HepG2 (cell line): ENCODE data around the gene GTF2I. TPM values are rescaled to one million over a fixed set of nuclear protein-coding genes. Genes with fewer than 3 reads are reported as not detected.
A peak's percentile ranks its signal among the peaks of the same experiment; 100 is the strongest.

ENCODE experiments used
- ATAC-seq: fragments of 200-7000 bp; cut with Tn5 transposase; 3 replicates; pipeline ENCODE4 v1.9.1; 2020; ENCODE audit warnings: mild to moderate bottlenecking, moderate library complexity
- BruUV-seq: library from RNA; stranded (reverse); fragments of 400-500 nt; replicated peaks from 2 replicates; lab custom pipeline; 2021; lab: Mats Ljungman, UMichigan
- CTCF ChIA-PET: fragments of 300-600 bp; formaldehyde crosslinking; extraction: SDS; loops from one replicate; lab custom pipeline; 2021; ENCODE audit warnings: low total read pairs, inconsistent platforms, low intra/inter-chr PET ratio; lab: Yijun Ruan, JAX
- POLR2A ChIA-PET: fragments of 350-600 bp; sonication (Branson Sonifier 250); formaldehyde crosslinking; loops from one replicate; lab custom pipeline; 2020; ENCODE audit warnings: antibody characterized with exemption, inconsistent platforms; lab: Yijun Ruan, JAX
- DNase-seq: peaks from one replicate; pipeline ENCODE4 v3.0.0-alpha.2; 2015; ENCODE audit warnings: low spot score
- FAIRE-seq: peaks from 3 replicates; lab custom pipeline; 2011; peaks lifted over from hg19 to GRCh38; lab: Jason Lieb, UNC
- H2AFZ ChIP-seq: one replicate; pipeline ENCODE4 v1.6.1; 2011; ENCODE audit warnings: low read length, inconsistent platforms
- H3K27ac ChIP-seq: fragments of 300-600 bp; 3 replicates; pipeline ENCODE4 v1.8.0; 2011; ENCODE audit warnings: mixed run types, mild to moderate bottlenecking, mixed read lengths, low read length, inconsistent platforms; ENCODE audit not compliant: insufficient read depth; ENCODE audit errors: extremely low read length
- H3K27me3 ChIP-seq, 2 experiments: fragments of 200-600 bp in 1 of 2; 2 replicates in 1 of 2; 3 replicates in 1 of 2; pipeline versions ENCODE4 v1.6.0 to v1.8.0; 2011; ENCODE audit warnings: low read length in 2 of 2, mild to moderate bottlenecking in 2 of 2, moderate library complexity in 2 of 2, inconsistent platforms in 1 of 2; ENCODE audit not compliant: insufficient read depth in 2 of 2, control insufficient read depth in 1 of 2
- H3K36me3 ChIP-seq, 2 experiments: fragments of 200-600 bp in 1 of 2; replicated peaks in 1 of 2; 2 replicates in 1 of 2; 3 replicates in 1 of 2; pipeline versions ENCODE4 v1.5.1 to v1.8.0; 2011; ENCODE audit warnings: low read length in 2 of 2, inconsistent platforms in 1 of 2; ENCODE audit not compliant: insufficient read depth in 2 of 2, control insufficient read depth in 1 of 2
- H3K4me1 ChIP-seq: 2 replicates; pipeline ENCODE4 v1.5.1; 2012; ENCODE audit warnings: low read length, inconsistent platforms; ENCODE audit not compliant: insufficient read depth
- H3K4me2 ChIP-seq: 2 replicates; pipeline ENCODE4 v1.6.0; 2011; ENCODE audit warnings: low read depth, low read length, inconsistent platforms
- H3K4me3 ChIP-seq, 3 experiments: fragments of 200-600 bp in 1 of 3; sonication (generic), shearing (Covaris generic) in 1 of 3; replicated peaks in 1 of 3; 2 replicates each; pipeline ENCODE4 v1.5.1; 2011 to 2016; ENCODE audit warnings: low read length in 3 of 3, inconsistent platforms in 2 of 3, low read depth in 2 of 3, mild to moderate bottlenecking in 2 of 3, control low read depth in 1 of 3, mixed read lengths in 1 of 3; ENCODE audit not compliant: insufficient read depth in 1 of 3
- H3K79me2 ChIP-seq: one replicate; pipeline ENCODE4 v1.6.1; 2011; ENCODE audit warnings: low read length, inconsistent platforms; ENCODE audit not compliant: insufficient read depth
- H3K9ac ChIP-seq: 2 replicates; pipeline ENCODE4 v1.6.0; 2011; ENCODE audit warnings: mild to moderate bottlenecking, low read depth, low read length, inconsistent platforms; ENCODE audit not compliant: insufficient read depth
- H3K9me3 ChIP-seq: 2 replicates; pipeline ENCODE4 v1.5.1; 2012; ENCODE audit warnings: mild to moderate bottlenecking, low read length
- H4K20me1 ChIP-seq: 2 replicates; pipeline ENCODE4 v1.6.0; 2011; ENCODE audit warnings: inconsistent platforms, mild to moderate bottlenecking, low read length, moderate library complexity; ENCODE audit not compliant: insufficient read depth
- EED ChIP-seq: sonication (generic); formaldehyde crosslinking; IDR thresholded peaks from 2 replicates; pipeline ENCODE4 v1.5.0; 2020; ENCODE audit warnings: mild to moderate bottlenecking, missing genetic modification reagents
- ETV5 ChIP-seq: IDR thresholded peaks from 2 replicates; pipeline ENCODE4 v1.6.1; 2018; ENCODE audit warnings: missing biosample characterization, missing genetic modification reagents, inconsistent platforms, borderline replicate concordance
- RBM22 ChIP-seq: fragments of 200-400 bp; formaldehyde crosslinking; optimal IDR thresholded peaks from 2 replicates; pipeline ENCODE3; 2017; ENCODE audit warnings: mild to moderate bottlenecking, low read length, moderate library complexity
- RFX5 ChIP-seq: IDR thresholded peaks from 2 replicates; pipeline ENCODE4 v1.6.1; 2011; ENCODE audit warnings: low read depth, low read length, improper control_type of control experiment
- SMARCC2 ChIP-seq: fragments of 450-650 bp; IDR thresholded peaks from 2 replicates; pipeline ENCODE4 v1.6.1; 2017; ENCODE audit warnings: antibody characterized with exemption, mild to moderate bottlenecking
- ZBTB38 ChIP-seq: sonication (generic); formaldehyde crosslinking; IDR thresholded peaks from 2 replicates; pipeline ENCODE4 v1.5.1; 2020; ENCODE audit warnings: mild to moderate bottlenecking, missing genetic modification reagents
- ZNF598 ChIP-seq: sonication (generic); formaldehyde crosslinking; IDR thresholded peaks from 2 replicates; pipeline ENCODE4 v1.5.1; 2020; ENCODE audit warnings: mild to moderate bottlenecking, missing genetic modification reagents, borderline replicate concordance
- ZNF775 ChIP-seq: sonication (generic); formaldehyde crosslinking; IDR thresholded peaks from 2 replicates; pipeline ENCODE4 v1.4.0; 2020; ENCODE audit warnings: missing genetic modification reagents, mild to moderate bottlenecking, moderate library complexity, borderline replicate concordance
- WGBS: methylation state at CpG from one replicate; pipeline ENCODE4 v1.1.6; 2017; ENCODE audit warnings: low lambda C conversion rate; 5-methylcytosine and 5-hydroxymethylcytosine counted together
- in situ Hi-C: cut with HindIII; loops from 2 replicates; pipeline ENCODE4 v1.10.0; 2017; ENCODE audit warnings: low pct_unique_long_range_greater_than_20kb; ENCODE audit not compliant: extremely low pct_ligation_motif_present
- intact Hi-C: fragments of 100-400 bp; cut with micrococcal nuclease; formaldehyde crosslinking; loops from one replicate; pipeline ENCODE4 v1.10.0; 2022; ENCODE audit not compliant: unreplicated experiment
- polyA plus RNA-seq, 8 experiments: library from polyadenylated mRNA; depleted of rRNA in 3 of 8; stranded (reverse) in 7 of 8; unstranded in 1 of 8; fragments of >200 nt; fragmentation: Illumina TruSeq in 4 of 8; extraction: Trizol in 4 of 8; gene quantifications; 2 replicates each; pipeline versions ENCODE4 v1.2.1 to v1.2.3, GENCODE V29; 2011 to 2016; ENCODE audit warnings: low read depth in 4 of 8, missing spikeins in 1 of 8, mixed read lengths in 1 of 8; ENCODE audit not compliant: insufficient read depth in 1 of 8
- total RNA-seq, 5 experiments: library from RNA; depleted of rRNA; stranded (reverse); fragments of >200 nt; fragmentation: Illumina TruSeq; extraction: Trizol; gene quantifications; 2 replicates each; pipeline ENCODE4 v1.2.3, GENCODE V29; 2016; ENCODE audit warnings: low read depth in 1 of 5
- TF ChIP-seq, protein P1 (sequence below): IDR thresholded peaks from 2 replicates; pipeline ENCODE4 v1.6.1; 2018; ENCODE audit warnings: missing genetic modification reagents
- TF ChIP-seq, protein P2 (sequence below): sonication (generic); formaldehyde crosslinking; IDR thresholded peaks from 2 replicates; pipeline ENCODE4 v1.5.0; 2020; ENCODE audit warnings: mild to moderate bottlenecking, missing genetic modification reagents, borderline replicate concordance

GTF2I gene
- total and polyA plus RNA-seq, 2 of the 13 experiments (the other 11 are each of a cell fraction or from before 2014, with no cell fraction given) = 74.6 to 125 TPM

DNA sequence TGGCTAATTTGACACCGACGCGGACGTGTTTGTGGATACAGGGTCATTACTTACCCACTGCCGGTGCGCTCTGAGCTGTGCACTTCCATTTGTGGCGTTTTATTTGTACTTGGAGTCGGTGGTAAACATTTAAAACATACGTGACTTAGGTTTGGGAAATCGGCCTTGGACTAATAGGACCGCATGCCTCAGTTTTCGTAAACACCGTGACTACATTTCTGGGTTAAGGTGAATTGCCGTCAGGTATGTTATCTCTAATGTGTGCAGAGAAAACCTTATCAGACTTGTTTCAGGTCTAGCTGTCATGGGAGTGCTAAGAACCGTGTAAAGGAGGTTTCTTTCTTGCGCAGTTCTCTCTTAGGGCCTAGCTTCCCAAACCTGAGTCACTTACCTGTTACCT lies 64.6 kb downstream of the GTF2I start:
- Histone ChIP-seq H3K4me1 (no peaks in the 10 kb centered on the region), H2AFZ (no peak overlapping the region), H3K36me3 (peaks cover 12 to 48% of the 10 kb centered on the region in 2 experiments), H4K20me1 (no peaks in the 10 kb centered on the region), H3K4me3 (no peak overlapping the region), H3K9me3 (no peaks in the 10 kb centered on the region), H3K4me2 (no peak overlapping the region), H3K79me2 (no peaks in the 10 kb centered on the region), H3K9ac (no peak overlapping the region), H3K27ac (no peak overlapping the region), H3K27me3 (no peaks in the 10 kb centered on the region)
- intact Hi-C loops = no loop called here
- ChIA-PET POLR2A (no interaction called here), CTCF (no interaction called here)
- DNase-seq (no peak), FAIRE-seq (no peak), ATAC-seq (no peak)
- in situ Hi-C loops = no loop called here
- 96% methylated on average over 16 of the region's 16 CpGs for WGBS
- no TSS peak for BruUV-seq
- TF ChIP-seq RFX5 (no peak), ZBTB38 (CRISPR knock-in tag) (0 out of 2 replicates have a peak, but pooled peaks have one; percentile 25), ZNF775 (no peak), RBM22 (peak; percentile 19), SMARCC2 (no peak)
- TF ChIP-seq, protein P1, sequence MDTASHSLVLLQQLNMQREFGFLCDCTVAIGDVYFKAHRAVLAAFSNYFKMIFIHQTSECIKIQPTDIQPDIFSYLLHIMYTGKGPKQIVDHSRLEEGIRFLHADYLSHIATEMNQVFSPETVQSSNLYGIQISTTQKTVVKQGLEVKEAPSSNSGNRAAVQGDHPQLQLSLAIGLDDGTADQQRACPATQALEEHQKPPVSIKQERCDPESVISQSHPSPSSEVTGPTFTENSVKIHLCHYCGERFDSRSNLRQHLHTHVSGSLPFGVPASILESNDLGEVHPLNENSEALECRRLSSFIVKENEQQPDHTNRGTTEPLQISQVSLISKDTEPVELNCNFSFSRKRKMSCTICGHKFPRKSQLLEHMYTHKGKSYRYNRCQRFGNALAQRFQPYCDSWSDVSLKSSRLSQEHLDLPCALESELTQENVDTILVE = no peak

DNA sequence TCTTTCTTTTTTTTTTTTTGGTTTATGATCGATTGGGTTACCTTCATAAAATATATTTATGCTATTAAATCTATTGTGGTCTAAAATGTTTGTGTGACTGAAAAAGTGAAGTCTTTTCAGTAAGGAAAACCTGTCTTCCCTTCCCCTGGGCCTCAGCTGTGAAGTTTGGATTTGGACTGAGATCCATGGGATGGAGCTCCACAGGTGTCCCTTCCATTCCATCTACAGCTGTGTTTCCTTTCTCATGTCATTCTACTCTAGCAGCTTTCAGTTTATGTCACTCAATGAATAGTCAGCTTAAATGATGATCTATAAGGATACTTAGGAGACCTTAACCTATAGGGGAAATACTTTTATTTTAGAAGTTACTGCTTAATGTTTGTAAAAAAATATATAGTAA lies 68.3 kb downstream of the GTF2I start:
- FAIRE-seq = no peak
- Histone ChIP-seq H3K4me1 (no peaks in the 10 kb centered on the region), H3K9ac (no peak overlapping the region), H4K20me1 (no peaks in the 10 kb centered on the region), H3K79me2 (no peaks in the 10 kb centered on the region), H2AFZ (no peak overlapping the region), H3K4me3 (no peak overlapping the region)
- in situ Hi-C loops = no loop called here
- WGBS = 91% methylated on average over 1 of the region's 1 CpG
- TF ChIP-seq EED (CRISPR knock-in tag) (no peak), ZNF598 (CRISPR knock-in tag) (no peak), ETV5 (no peak)
- TF ChIP-seq, protein P2, sequence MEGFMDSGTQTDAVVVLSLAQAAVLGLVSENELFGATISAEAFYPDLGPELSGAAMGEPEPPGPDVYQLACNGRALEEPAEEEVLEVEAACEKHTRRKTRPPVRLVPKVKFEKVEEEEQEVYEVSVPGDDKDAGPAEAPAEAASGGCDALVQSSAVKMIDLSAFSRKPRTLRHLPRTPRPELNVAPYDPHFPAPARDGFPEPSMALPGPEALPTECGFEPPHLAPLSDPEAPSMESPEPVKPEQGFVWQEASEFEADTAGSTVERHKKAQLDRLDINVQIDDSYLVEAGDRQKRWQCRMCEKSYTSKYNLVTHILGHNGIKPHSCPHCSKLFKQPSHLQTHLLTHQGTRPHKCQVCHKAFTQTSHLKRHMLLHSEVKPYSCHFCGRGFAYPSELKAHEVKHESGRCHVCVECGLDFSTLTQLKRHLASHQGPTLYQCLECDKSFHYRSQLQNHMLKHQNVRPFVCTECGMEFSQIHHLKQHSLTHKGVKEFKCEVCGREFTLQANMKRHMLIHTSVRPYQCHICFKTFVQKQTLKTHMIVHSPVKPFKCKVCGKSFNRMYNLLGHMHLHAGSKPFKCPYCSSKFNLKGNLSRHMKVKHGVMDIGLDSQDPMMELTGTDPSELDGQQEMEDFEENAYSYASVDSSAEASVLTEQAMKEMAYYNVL (CRISPR knock-in tag) = no peak
- TF ChIP-seq, all 625 proteins: peak for 0
- Histone ChIP-seq H3K4me2 (no peak overlapping the region), H3K27ac (no peak overlapping the region), H3K36me3 (peaks cover 7 to 27% of the 10 kb centered on the region in 2 experiments), H3K27me3 (no peaks in the 10 kb centered on the region), H3K9me3 (no peaks in the 10 kb centered on the region)
- BruUV-seq = no TSS peak
- ATAC-seq = no peak
- DNase-seq = no peak
- CTCF ChIA-PET = no interaction called here
- intact Hi-C loops = loop anchor here (1.0 kb wide), 1 partner anchor 11 kb away; no protein-coding TSS in a partner anchor
- POLR2A ChIA-PET = no interaction called here
